Measurements from ENCODE around the gene RFESD. TPM values are rescaled to one million over a fixed set of nuclear protein-coding genes. Genes with fewer than 3 reads are reported as not detected.
A peak's percentile ranks its signal among the peaks of the same experiment; 100 is the strongest.
"Not testable (repeated sequence)": the region's sequence is repeated elsewhere in the genome, so short reads cannot be mapped to it uniquely, and the experiment has no call there.

The RFESD gene
- total RNA-seq, 4 donors from 2014 or later = 0.89 to 2.9 (median 1.6) TPM

- no peaks in the 10 kb centered on the region for H3K27me3 ChIP-seq
- in situ Hi-C loops (cut with MboI; ENCODE audit: low sequenced_read_pairs in 4 of 4) = loop anchor here in 3 of 4 donors (25.0 kb wide), 2 partner anchors 333 to 708 kb away; partner anchors contain the start of gene ELL2 (in 2 of the 3)
- no peak overlapping the region for H3K27ac ChIP-seq
- ATAC-seq (no peak), DNase-seq (no peak)
- intact Hi-C loops (cut with DNase I; ENCODE audit: low total_unique reads) = no loop called here
- no peak for TF ChIP-seq POLR2A (IDR thresholded peaks at IDR 0.05)
- no peak overlapping the region for H3K4me3 ChIP-seq
- no peaks in the 10 kb centered on the region for H3K9me3 ChIP-seq
- H3K4me1 ChIP-seq = no peaks in the 10 kb centered on the region
- no peaks in the 10 kb centered on the region for H3K36me3 ChIP-seq
Observed at GRCh38 chr5:95628933-95629332, 17.6 kb upstream of the RFESD start.

GRCh38 chr5:95630394-95630917 lies 16.1 kb upstream of the RFESD start:
- in situ Hi-C loops (cut with MboI; ENCODE audit: low sequenced_read_pairs in 4 of 4) = loop anchor here in 3 of 4 donors (25.0 kb wide), 2 partner anchors 332 to 707 kb away; partner anchors contain the start of gene ELL2 (in 2 of the 3)
- H3K27ac ChIP-seq = no peak overlapping the region

DNA sequence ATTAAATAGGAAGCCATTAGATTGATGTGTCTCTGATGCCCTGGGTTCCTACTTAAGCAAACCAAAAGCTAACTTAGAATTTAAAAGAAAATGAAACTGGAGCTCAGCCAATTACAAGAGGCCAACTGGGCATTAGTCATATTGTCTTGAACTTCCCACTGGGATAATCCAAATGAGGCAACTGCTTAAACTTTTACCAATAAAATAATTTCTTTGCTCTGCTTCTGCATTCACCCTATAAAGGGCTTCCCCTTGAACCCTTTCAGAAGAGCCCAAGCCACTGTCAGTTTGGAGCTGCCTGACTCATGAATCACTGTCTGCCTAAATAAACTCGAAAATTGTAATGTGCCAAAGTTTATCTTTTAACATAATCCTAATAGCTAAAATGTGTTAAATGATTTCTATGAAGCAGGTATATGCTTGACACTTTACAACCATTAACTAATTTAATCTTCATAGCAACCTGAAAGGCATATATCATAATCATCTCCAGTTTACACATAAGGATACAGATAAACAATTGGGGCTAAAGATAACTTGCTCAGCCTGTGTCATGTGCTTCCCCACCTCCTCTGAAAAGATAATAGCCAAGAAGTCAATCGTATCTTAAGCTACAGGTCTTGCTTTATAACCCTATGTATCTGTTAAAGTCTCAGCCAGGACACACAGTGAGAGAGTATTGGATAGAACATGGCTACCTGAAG lies 15.2 kb upstream of the RFESD start:
- Histone ChIP-seq H3K4me1 (no peaks in the 10 kb centered on the region), H3K4me3 (no peak overlapping the region), H3K36me3 (no peaks in the 10 kb centered on the region), H3K27me3 (no peaks in the 10 kb centered on the region), H3K27ac (no peak overlapping the region), H3K9me3 (no peaks in the 10 kb centered on the region)
- TF ChIP-seq POLR2A (IDR thresholded peaks at IDR 0.05) = no peak
- TF ChIP-seq, protein P1, sequence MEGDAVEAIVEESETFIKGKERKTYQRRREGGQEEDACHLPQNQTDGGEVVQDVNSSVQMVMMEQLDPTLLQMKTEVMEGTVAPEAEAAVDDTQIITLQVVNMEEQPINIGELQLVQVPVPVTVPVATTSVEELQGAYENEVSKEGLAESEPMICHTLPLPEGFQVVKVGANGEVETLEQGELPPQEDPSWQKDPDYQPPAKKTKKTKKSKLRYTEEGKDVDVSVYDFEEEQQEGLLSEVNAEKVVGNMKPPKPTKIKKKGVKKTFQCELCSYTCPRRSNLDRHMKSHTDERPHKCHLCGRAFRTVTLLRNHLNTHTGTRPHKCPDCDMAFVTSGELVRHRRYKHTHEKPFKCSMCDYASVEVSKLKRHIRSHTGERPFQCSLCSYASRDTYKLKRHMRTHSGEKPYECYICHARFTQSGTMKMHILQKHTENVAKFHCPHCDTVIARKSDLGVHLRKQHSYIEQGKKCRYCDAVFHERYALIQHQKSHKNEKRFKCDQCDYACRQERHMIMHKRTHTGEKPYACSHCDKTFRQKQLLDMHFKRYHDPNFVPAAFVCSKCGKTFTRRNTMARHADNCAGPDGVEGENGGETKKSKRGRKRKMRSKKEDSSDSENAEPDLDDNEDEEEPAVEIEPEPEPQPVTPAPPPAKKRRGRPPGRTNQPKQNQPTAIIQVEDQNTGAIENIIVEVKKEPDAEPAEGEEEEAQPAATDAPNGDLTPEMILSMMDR (IDR thresholded peaks at IDR 0.05 in 4 of 5, conservative IDR thresholded peaks at IDR 0.05 in 1 of 5) = no peak
- DNase-seq (no peak), ATAC-seq (peak in 1 of 2 donors; percentile 48)
- intact Hi-C loops (cut with DNase I; ENCODE audit: low total_unique reads) (no loop called here), in situ Hi-C loops (cut with MboI; ENCODE audit: low sequenced_read_pairs in 4 of 4) (loop anchor here in 3 of 4 donors (25.0 kb wide), 2 partner anchors 331 to 706 kb away; partner anchors contain the start of gene ELL2 (in 2 of the 3))

More at GRCh38 chr5:95630394-95630917, 16.1 kb upstream of the RFESD start:
- no peaks in the 10 kb centered on the region for H3K36me3 ChIP-seq
- DNase-seq (no peak), ATAC-seq (no peak)
- TF ChIP-seq POLR2A (IDR thresholded peaks at IDR 0.05) = no peak
- TF ChIP-seq, protein P1 (IDR thresholded peaks at IDR 0.05 in 4 of 5, conservative IDR thresholded peaks at IDR 0.05 in 1 of 5) = no peak
- H3K4me1 ChIP-seq = no peaks in the 10 kb centered on the region
- intact Hi-C loops (cut with DNase I; ENCODE audit: low total_unique reads) = no loop called here
- no peaks in the 10 kb centered on the region for H3K27me3 ChIP-seq
- no peaks in the 10 kb centered on the region for H3K9me3 ChIP-seq
- no peak overlapping the region for H3K4me3 ChIP-seq

DNA sequence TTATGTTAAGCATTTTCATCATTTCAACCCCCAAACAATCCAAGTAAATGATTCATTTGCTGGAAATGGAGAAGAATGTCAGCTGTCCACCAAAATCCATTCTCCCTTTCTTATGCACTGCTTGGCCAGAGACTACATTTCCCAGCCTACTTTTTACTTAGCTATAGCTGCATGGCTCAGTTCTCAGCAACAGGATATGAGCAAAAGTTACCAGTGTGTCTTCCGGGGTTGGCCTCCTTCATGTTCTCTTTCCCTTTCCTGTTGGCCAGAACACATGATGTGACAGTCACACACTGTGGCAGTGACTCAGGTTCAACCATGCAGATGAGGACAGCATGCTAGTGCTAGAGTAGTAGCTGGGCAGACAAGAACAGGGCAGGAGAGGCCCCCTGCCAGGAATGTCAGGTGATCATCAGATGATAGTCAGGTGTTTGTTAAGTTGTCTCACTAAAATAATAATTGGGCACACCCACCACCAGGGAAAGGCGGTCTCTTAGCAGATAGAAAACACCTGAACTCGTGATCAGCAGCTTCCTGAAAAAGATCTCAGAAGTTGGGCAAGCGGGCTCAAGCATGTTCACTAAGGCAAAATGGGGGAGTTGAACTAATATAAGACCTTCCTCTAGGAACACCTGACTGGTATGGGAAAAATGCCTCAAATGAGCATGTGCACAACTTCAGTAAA lies 14.4 kb upstream of the RFESD start:
- peak in 1 of 2 donors; percentile 20 for DNase-seq
- intact Hi-C loops (cut with DNase I; ENCODE audit: low total_unique reads) (no loop called here), in situ Hi-C loops (cut with MboI; ENCODE audit: low sequenced_read_pairs in 4 of 4) (loop anchor here in 3 of 4 donors (25.0 kb wide), 2 partner anchors 330 to 705 kb away; partner anchors contain the start of gene ELL2 (in 2 of the 3))
- H3K9me3 ChIP-seq = no peaks in the 10 kb centered on the region
- H3K27me3 ChIP-seq = no peaks in the 10 kb centered on the region
- H3K4me3 ChIP-seq = no peak overlapping the region
- no peaks in the 10 kb centered on the region for H3K4me1 ChIP-seq
- H3K27ac ChIP-seq = no peak overlapping the region
- peak in 1 of 2 donors; percentile 63 for ATAC-seq
- TF ChIP-seq, protein P1 (IDR thresholded peaks at IDR 0.05 in 4 of 5, conservative IDR thresholded peaks at IDR 0.05 in 1 of 5) = no peak
- TF ChIP-seq POLR2A (IDR thresholded peaks at IDR 0.05) = no peak
- H3K36me3 ChIP-seq = no peaks in the 10 kb centered on the region

DNA sequence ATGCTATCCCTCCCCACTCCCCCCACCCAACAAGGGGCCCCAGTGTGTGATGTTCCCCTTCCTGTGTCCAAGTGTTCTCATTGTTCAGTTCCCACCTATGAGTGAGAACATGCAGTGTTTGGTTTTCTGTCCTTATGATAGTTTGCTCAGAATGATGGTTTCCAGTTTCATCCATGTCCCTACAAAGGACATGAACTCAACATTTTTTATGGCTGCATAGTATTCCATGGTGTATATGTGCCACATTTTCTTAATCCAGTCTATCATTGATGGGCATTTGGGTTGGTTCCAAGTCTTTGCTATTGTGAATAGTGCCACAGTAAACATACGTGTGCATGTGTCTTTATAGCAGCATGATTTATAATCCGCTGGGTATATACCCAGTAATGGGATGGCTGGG lies 13.6 kb upstream of the RFESD start:
- H3K36me3 ChIP-seq; H3K4me1 ChIP-seq; intact Hi-C loops (cut with DNase I; ENCODE audit: low total_unique reads); ATAC-seq; H3K4me3 ChIP-seq; H3K9me3 ChIP-seq; H3K27me3 ChIP-seq; H3K27ac ChIP-seq; DNase-seq: not testable (repeated sequence)
- in situ Hi-C loops (cut with MboI; ENCODE audit: low sequenced_read_pairs in 4 of 4) = loop anchor here in 3 of 4 donors (25.0 kb wide), 2 partner anchors 329 to 704 kb away; partner anchors contain the start of gene ELL2 (in 2 of the 3)

Measured in gastrocnemius medialis (tissue), 4 donors.